ENCODE results near the gene PRCP.
"Not testable (repeated sequence)": the region's sequence is repeated elsewhere in the genome, so short reads cannot be mapped to it uniquely, and the experiment has no call there.

The PRCP gene

DNA sequence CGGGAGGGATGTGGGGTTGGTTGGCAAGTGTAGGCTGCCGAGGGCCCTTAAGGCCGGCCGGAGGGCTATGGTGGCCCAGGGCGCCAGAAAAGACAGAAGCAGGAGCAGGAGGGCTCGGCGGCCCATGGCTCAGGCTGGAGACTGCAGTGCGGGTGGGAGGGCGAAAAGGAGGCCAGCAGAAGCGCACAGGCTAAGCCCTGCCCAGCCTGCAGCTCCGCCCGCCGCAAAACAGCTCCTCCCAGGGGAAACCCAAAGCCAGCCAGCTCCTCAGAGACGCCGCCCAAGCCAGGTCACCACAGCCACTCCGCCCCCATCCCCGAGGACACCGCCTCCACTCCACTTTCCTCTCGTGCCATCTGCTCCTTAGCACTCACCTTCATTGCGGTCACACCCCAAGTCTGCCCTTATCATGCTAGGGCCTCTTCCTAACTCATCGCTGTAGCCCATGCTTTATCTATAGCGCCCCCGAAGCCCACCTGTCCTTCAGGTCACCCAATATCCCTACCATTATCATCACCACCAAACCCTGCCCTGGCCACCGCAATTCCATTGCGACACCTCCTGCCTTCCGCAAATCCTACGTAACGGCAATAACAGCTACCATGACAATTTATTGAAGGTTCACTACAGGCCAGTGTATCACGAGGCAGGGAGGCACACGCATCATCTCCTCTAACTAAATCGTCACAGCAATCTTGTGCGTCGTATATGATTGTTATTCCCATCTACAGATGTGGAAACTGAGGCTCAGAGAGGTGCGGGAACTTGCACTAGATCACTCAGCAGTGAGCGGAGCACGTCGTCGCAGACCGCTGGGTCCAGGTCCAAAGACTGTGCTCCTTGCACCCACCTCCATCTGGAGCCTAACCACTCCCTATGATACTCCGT is at the start of gene PRCP:
PRCP (minus strand) TSS at position 154 of the 888 bp plus-strand sequence; CDS start at position 126, 28 bp downstream.
- DNase-seq (ENCODE audit: low read depth, low spot score), result peak; percentile 97

DNA sequence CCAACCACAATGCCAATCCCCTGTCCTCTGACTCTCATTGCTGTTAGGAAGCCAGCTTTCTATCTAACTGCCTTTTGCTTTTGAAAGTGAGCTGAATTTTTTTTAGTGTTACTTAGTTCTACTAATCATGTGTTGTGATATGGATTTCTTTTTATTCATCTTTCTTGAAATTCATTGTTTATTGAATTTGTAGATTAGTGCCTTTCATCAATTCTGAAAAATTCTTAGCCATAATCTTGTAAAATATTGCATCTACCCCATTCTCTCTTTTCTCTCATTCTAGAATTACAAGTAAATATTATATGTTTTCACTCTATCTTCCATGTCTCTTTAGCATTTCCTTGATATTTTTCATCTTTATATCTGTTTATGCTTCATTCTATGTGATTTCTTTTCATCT is 49.1 kb upstream of the PRCP start:
- no peak for DNase-seq (ENCODE audit: low read depth, low spot score)

DNA sequence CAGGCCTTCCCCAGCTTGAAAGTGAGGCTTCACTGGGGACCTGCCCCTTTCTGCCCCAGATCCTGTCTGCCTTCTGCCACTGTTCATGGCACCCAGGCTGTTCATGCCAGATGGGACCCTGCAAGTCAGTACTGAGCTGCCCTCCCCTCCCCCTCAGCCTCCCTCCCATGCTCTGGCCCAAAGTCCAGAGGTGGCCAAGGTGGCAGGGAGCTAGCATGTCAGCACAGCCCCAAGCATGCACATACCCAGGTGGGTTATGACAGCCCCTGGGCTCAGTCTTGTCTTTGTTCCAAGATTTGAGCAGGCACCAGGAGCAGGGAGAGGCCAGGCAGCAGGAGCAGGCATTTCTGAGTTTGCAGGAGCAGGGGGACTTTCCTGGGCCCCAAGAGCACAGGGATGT is 45.5 kb upstream of the PRCP start:
- no peak for DNase-seq (ENCODE audit: low read depth, low spot score)

DNA sequence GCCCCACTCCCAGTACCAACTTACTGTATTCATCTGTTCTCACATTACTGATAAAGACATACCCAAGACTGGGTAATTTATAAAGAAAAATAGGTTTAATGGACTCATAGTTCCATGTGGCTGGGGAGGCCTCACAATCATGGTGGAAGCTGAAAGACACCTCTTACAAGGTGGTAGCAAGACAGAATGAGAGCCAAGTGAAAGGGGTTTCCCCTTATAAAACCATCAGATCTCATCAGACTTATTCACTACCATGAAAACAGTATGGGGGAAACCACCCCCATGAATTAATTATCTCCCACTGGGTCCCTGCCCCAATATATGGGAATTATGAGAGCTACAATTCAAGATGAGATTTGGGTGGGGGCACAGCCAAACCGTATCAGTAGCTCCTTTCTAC is 44.8 kb upstream of the PRCP start:
- not testable (repeated sequence) for DNase-seq (ENCODE audit: low read depth, low spot score)

DNA sequence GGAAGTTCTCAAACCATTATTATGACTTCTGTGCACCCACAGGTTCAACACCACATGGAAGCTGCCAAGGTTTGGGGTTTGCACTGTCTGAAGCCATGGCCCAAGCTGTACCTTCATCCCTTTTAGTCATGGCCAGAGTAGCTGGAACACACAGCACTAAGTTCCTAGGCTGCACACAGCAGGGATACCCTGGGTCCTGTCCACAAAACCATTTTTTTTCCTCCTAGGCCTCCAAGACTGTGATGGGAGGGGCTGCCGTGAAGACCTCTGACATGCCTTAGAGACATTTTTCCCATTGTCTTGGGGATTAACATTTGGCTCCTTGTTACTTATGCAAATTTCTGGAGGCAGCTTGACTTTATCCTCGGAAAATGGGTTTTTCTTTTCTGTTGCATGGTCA is 44.0 kb upstream of the PRCP start:
- no peak for DNase-seq (ENCODE audit: low read depth, low spot score)

DNA sequence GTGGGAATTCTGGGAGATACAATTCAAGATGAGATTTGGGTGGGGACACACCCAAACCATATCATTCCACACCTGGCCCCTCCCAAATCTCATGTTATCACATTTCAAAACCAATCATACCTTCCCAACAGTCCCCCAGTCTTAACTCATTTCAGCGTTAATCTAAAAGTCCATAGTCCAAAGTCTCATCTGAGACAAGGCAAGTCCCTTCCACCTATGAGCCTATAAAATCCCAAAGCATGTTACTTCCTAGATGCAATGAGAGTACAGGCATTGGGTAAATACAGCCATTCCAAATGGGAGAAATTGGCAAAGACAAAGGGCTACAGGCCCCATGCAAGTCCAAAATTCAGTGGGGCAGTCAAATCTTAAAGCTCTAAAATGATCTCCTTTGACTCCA is 43.2 kb upstream of the PRCP start:
- DNase-seq (ENCODE audit: low read depth, low spot score), result not testable (repeated sequence)

DNA sequence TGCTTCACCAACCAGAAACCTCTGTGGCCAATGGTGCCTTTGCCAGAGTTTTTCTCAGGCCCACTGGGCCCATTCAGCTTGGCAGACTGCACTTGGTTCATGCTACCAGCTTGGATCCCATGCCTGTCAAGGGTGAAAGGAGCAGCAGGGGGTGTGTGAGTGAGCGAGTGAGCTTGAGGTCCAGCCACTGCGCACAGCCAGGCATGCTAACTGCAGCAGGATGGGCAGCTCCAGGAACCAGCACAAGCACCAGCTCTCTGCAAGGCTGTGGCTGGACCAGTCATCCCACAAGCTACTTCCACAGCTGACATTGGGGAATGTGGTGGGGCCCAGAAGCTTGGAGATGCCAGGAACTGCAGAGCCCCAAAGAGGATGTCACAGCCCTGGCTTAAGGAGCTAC is 42.1 kb upstream of the PRCP start:
- DNase-seq (ENCODE audit: low read depth, low spot score), result no peak

DNA sequence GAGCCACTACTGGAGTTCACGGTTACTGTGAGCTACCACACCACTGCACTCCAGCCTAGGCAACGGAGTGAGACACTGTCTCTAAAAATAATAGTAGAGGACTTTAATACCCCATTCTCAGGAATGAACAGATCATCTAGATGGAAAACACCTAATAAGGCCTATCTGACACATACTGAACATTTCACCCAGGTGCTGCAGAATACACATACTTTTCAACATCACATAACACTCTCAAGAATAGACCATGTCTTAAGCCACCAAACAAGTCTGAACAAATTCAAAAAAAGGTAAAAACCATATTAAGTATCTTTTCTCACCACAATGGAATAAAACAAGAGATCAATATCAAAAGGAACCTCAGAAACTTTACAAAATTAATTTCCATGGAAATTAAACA is 39.2 kb upstream of the PRCP start:
- DNase-seq (ENCODE audit: low read depth, low spot score), result no peak

DNA sequence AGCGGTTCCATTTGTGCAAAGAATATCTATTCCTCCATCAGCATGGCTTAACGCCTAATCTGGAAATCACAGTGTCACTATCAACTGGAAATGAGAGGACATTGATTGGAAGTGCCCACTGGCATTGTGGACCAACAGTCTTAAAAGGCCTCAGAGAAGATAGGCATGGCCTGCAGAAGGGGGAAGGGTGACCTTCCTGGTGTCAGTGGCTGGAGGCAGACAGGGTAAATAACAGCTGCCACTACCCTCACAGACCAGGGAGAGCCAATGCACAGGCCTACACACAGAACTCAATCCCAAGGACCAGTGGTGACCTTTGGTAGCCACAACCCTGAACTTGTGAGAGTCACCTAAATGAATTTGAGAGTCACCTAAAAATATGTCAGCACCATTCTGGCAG is 37.3 kb upstream of the PRCP start:
- DNase-seq (ENCODE audit: low read depth, low spot score), result no peak

DNA sequence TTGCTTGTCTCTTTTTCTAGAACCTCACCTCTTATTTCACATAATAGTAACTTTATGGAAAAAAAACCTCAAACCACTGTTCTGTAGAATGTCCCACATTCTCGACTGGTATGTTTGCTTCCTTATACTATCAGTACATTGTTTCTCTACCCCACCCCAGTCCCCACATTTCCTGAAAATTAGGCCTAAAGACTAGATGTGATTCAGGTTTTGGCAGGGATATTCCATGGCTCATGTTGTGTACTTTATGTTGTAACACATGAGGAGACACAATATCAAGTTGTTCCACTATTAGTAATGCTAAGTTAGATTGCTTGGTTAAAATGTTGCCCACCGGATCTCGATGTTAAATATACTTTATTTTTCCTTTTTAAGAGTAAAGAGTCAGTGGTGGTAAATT is 36.0 kb upstream of the PRCP start:
- DNase-seq (ENCODE audit: low read depth, low spot score), result no peak

DNA sequence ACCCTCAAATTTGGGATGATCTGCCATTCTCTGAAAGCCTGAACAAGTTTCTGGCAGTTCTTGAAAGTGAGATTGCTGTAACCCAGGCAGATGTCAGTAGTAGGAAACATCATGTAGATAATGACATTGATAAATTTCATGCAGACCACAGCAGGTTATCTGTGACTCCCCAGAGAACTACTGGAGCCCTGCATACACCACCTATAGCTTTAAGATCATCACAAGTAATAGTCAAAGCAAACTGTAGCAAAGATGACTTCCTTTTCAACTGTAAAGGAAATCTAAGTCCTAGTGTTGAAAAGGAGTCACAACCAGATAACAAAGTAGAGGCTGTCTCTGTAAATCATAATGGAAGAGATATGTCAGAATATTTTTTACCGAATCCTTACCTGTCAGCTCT is 32.3 kb upstream of the PRCP start:
- no peak for DNase-seq (ENCODE audit: low read depth, low spot score)

DNA sequence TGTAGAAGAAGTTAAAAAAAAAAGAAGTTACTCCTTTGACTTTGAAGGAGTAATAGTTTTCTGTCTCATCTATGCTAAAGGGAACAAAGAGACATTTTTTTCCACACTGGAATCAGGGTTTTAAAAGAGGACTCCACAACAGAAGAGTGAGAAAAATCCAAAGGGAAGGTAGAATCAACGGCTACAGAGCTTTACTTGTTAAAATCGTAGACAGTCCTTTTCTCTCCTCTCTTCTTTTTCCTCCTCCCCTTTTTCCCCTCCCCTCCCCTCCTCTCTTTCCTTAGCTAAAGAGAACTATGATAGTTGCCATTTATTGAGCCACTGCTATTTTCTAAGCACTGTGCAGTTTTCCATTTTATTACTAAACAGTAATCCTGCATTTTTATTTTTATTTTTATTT is 30.5 kb upstream of the PRCP start:
- DNase-seq (ENCODE audit: low read depth, low spot score), result no peak

DNA sequence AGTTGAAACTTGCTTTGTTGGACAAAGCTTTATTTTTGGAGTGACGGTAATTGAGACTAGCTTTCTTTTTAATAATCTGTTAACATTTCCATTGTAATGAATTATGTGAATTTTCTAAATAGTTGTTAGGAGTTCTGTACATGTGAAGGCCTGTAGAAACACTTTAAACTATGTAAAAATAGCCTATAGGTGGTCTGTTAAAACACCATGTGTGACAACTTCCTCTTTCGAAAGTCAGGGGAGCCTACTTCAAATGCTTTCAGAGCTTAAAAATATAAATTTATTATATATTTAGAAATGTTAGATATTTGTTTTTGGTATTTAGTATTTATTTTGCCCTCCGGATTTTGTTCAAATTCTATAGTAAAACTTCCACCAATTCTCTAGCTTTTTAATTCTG is 30.0 kb upstream of the PRCP start:
- DNase-seq (ENCODE audit: low read depth, low spot score), result no peak

DNA sequence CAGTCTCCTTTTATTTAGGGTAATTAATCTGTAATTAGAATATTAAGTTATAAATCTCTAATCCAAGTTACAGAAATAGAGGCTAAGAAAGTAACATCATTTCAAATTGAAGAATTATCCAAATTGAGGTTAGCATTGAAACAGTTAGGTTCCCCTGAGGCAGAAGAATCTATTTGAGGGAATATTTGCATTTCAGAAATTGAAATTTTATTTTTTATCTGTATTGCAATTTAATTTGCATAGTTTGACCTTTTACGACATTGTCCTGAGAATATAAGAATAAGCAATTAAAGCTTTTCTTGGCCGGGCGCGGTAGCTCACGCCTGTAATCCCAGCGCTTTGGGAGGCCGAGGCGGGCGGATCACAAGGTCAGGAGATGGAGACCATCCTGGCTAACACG is 28.9 kb upstream of the PRCP start:
- no peak for DNase-seq (ENCODE audit: low read depth, low spot score)

DNA sequence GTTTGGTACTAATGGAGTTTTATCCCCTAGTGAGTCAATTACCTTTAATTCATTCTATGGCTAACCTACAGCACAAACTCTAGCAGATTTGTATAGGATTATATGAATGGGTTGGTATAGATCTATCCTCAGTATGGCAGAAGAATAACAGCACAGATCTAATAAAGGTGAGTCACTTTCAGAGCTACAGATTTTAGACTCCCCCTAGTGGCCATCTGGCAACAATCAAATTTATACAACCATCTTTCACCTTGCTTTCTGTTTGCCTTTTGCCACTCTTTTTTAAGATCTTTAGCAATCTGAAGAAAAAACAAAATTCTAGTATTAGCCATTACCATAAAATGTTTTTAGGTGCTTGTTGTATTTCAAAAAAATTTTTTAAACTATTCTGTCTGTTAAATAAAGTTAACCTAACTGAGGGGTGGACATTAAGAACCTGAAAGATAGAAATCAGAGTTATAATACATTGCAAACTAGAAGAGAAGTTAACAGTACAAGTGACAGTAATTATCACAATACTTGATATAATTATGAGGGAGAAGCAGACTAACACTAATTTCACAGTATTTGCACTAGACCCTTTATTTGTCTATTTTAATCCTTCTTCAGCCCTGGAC is 27.1 kb upstream of the PRCP start:
- DNase-seq (ENCODE audit: low read depth, low spot score), result no peak

DNA sequence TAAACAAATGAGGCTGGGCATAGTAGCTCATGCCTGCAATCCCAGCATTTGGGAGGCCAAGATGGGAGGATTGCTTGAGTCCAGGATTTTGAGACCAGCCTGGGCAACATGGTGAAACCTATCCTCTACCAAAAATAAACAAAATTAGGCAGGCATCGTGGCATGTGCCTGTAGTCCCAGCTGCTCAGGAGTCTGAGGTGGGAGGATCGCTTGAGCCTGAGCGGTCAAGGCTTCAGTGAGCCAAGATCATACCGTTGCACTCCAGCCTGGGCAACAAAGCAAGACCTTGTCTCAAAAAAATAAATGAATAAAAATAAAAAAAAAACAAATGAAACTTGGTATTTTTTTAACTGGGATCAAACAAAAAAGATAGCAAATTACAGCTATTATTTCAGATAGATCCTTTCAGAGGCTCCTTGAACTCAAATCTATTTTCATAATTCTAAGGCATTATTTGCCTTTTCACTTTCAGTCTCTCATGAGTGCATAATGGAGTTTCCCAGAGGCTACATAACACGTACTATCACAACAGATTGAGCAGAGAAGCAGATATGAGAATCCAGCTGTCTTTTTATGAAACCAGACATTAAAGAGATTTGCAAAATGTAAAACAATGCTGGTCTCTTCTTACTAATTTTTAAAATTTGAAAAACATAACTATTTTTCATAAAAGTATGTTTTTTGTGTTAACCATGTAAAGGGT is 24.4 kb upstream of the PRCP start:
- no peak for DNase-seq (ENCODE audit: low read depth, low spot score)

DNA sequence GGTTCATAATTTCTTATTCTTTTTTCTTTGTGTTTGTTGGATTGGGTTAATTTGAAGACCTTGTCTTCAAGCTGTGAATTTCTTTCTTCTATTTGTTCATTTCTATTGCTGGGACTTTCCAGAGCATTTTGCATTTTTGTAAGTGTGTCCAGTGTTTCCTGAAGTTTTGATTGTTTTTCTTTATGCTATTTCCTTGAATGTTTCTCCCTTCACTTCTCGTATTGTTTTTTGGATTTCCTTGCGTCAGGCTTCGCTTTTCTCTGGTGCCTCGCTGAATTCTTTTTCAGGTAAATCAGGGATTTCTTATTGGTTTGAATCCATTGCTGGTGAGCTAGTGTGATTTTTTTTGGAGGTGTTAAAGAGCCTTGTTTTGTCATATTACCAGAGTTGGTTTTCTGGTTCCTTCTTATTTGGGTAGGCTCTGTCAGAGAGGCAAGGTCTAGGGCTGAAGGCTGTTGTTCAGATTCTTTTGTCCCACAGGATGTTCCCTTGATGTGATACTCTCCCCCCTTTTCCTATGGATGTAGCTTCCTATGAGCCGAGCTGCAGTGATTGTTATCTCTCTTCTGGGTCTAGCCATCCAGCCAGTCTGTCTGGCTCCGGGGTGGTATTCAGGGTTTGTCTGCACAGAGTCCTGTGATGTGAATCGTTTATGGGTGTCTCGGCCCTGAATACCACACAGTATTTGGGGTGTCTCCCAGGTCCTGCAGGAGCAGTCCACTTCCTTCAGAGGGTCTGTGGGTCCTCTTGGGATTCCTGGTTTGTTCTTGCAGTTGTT is 22.4 kb upstream of the PRCP start:
- DNase-seq (ENCODE audit: low read depth, low spot score), result peak; percentile 25

DNA sequence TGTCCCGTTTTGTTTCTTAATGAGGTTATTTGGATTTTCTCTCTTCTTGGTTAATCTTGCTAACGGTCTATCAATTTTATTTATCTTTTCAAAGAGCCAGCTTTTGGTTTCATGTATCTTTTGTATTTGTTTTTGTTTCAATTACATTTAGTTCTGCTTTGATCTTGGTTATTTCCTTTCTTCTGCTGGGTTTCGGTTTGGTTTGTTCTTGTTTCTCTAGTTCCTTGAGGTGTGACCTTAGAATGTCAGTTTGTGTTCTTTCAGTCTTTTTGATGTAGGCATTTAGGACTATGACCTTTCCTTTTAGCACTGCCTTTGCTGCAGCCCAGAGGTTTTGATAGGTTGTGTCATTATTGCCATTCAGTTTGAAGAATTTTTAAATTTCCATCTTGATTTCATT is 20.0 kb upstream of the PRCP start:
- not testable (repeated sequence) for DNase-seq (ENCODE audit: low read depth, low spot score)

DNA sequence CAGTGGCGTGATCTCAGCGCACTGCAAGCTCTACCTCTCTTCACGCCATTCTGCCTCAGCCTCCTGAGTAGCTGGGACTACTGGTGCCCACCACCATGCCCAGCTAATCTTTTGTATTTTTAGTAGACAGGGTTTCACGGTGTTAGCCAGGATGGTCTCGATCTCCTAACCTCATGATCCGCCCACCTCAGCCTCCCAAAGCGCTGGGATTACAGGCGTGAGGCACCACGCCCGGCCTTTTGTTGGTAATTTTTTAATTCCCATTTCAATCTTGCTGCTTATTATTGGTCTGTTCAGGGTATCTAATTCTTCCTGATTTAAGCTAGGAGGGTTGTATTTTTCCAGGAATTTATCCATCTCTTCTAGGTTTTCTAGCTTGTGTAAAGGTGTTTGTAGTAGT is 19.6 kb upstream of the PRCP start:
- not testable (repeated sequence) for DNase-seq (ENCODE audit: low read depth, low spot score)

DNA sequence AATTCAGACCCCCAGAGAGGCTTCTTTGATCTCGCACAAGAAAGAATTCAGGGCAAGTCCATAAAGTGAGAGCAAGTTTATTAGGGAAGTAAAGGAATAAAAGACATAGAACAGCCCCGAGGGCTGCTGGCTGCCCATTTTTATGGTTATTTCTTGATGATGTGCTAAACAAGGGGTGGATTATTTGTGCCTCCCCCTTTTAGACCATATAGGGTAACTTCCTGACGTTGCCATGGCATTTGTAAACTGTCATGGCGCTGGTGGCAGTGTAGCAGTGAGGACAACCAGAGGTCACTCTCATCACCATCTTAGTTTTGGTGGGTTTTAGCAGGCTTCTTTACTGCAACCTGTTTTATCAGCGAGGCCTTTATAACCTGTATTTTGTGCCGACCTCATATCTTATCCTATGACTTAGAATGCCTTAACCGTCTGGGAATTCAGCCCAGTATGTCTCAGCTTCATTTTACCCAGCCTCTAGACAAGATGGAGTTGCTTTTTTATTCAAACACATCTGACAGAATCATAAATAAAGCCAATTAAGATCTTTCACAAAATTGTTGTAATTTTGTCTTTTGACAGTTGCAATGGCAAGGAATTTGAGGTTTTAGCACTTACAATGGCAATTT is 8.9 kb upstream of the PRCP start:
- DNase-seq (ENCODE audit: low read depth, low spot score), result peak; percentile 37

DNA sequence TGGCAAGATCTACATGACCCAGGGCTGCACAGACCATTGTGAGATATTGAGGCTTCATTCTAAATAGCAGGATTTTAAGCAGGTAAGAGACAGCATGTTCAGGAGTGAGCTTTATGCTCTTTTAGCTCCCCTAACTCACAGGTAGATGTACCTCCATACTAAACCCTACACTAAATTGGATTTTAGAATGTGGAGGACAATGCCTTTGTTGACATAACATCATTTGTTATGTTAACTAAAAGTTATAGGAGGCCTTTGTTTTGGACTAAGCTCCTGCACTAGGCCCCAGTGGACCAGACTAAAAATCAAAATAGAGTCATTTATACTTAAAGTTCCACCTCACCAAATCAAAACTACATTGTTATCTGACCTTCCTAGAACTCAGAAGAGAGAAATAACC is 8.1 kb upstream of the PRCP start:
- no peak for DNase-seq (ENCODE audit: low read depth, low spot score)

All from ELF-1 (cell line).